NCI-H2029 (cell line): ENCODE data around the gene HAP1.
"Not testable (repeated sequence)": the region's sequence is repeated elsewhere in the genome, so short reads cannot be mapped to it uniquely, and the experiment has no call there.

Source experiments
- DNase-seq: peaks from one replicate; lab custom pipeline; 2025; lab: John Stamatoyannopoulos, UW

HAP1 gene

GRCh38 chr17:41690497-41690896, 43.9 kb downstream of the HAP1 start:
- no peak for DNase-seq

GRCh38 chr17:41689497-41690299, 44.7 kb downstream of the HAP1 start:
- no peak for DNase-seq

- DNase-seq, result peak; percentile 99
These were observed 45.6 kb downstream of the HAP1 start, which contains the start of gene EIF1 for GRCh38 chr17:41688641-41689496. Gene EIF1 (plus strand): TSS chr17:41688885. CDS start chr17:41689039, 154 bp downstream.

- DNase-seq, result peak; percentile 65
These were observed 46.4 kb downstream of the HAP1 start for GRCh38 chr17:41687828-41688640.

- DNase-seq, result no peak
These were observed 48.2 kb downstream of the HAP1 start for GRCh38 chr17:41686281-41686680.

GRCh38 chr17:41685753-41686152, 48.7 kb downstream of the HAP1 start:
- DNase-seq, result not testable (repeated sequence)

GRCh38 chr17:41684035-41684434, 50.4 kb downstream of the HAP1 start:
- DNase-seq, result no peak

GRCh38 chr17:41683441-41684007, 50.9 kb downstream of the HAP1 start:
- DNase-seq, result no peak

- no peak for DNase-seq
These were observed 51.8 kb downstream of the HAP1 start for GRCh38 chr17:41682631-41683030.

GRCh38 chr17:41681776-41682175, 52.7 kb downstream of the HAP1 start:
- DNase-seq, result no peak

GRCh38 chr17:41680426-41681040, 53.9 kb downstream of the HAP1 start:
- no peak for DNase-seq

GRCh38 chr17:41679740-41680425, 54.6 kb downstream of the HAP1 start:
- DNase-seq, result no peak

- DNase-seq, result peak; percentile 70
These were observed 55.3 kb downstream of the HAP1 start for GRCh38 chr17:41678907-41679739.

- no peak for DNase-seq
These were observed 56.0 kb downstream of the HAP1 start for GRCh38 chr17:41678411-41678906.

- no peak for DNase-seq
These were observed 58.4 kb downstream of the HAP1 start for GRCh38 chr17:41676058-41676419.

- DNase-seq, result not testable (repeated sequence)
These were observed 59.0 kb downstream of the HAP1 start for GRCh38 chr17:41675157-41676057.
